ENCODE results near the gene NAPB. TPM values are rescaled to one million over a fixed set of nuclear protein-coding genes. Genes with fewer than 3 reads are reported as not detected.
"Not testable (repeated sequence)": the region's sequence is repeated elsewhere in the genome, so short reads cannot be mapped to it uniquely, and the experiment has no call there.

The NAPB gene
- total RNA-seq, 2 donors from 2014 or later, result 9.9 to 11.0 TPM

- intact Hi-C loops (cut with DNase I), result loop anchor here in 1 of 2 donors (10.0 kb wide), 1 partner anchor 276 kb away; the partner anchor contains the start of gene CST3
- DNase-seq (ENCODE audit: low spot score), result no peak
Observed at GRCh38 chr20:23358923-23359593, 62.2 kb downstream of the NAPB start.

- intact Hi-C loops (cut with DNase I), result loop anchor here in 1 of 2 donors (10.0 kb wide), 1 partner anchor 276 kb away; the partner anchor contains the start of gene CST3
Observed at GRCh38 chr20:23358563-23358906, 62.8 kb downstream of the NAPB start.

DNA sequence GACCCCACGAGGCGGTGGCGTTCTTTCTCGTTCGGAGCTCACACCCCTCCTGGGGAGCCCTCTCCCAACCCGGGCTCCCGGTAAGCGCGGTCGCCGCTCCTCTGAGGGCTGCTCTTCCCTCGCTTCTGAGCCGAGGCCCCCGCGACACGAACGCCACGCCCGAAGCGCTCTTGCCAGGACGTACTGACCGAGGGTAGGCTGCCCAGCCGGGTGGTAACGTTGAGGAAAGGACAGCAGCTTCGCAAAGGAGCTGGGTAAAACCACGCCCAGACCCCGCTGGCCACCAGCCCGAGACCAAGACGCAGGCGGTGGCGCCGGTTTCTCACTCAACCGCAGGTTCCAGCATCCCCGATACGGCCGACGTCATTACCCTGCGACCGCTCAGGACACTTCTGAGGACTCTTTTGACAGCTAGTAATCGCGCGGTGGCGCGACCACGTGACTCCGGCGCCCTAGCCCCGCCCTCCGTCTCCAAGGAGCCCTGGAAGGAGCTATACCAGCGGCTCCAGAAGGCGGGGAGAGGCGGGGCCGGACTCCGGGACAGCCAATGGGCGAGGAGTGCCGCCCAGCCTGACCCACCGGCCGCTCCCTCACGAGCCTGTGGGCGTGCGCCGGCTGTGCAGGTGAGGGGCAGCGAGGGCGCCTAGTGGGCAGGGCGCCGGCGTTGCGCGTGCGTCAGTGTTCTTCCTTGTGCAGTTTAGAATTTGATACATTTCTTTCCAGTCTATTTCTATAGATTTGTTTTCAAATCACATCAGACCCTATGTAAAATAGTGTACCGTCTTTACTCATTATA lies 63.3 kb downstream of the NAPB start:
- intact Hi-C loops (cut with DNase I), result loop anchor here in 1 of 2 donors (10.0 kb wide), 1 partner anchor 277 kb away; the partner anchor contains the start of gene CST3
- DNase-seq (ENCODE audit: low spot score), result peak; percentile 100

More at GRCh38 chr20:23358563-23358906, 62.8 kb downstream of the NAPB start:
- no peak for DNase-seq (ENCODE audit: low spot score)

DNA sequence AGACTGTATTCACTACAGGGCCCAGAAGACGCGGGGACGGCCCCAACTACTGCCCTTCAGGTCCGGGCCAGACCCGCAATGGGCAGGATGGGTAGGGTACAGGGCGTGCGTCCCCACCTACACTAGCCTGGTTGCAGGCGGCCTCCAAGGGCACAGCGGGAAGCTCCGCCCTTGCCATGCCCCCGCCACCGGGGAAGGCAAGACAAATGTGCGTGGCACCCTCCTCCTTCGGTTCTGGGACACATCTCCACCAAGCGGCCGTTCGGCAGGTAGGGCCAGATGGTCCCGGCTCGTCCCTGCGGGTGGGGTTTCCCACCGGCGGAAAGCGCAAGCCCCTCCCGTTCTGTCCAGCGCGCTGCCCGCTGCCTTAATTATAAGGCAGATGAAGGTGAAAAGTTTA lies 65.1 kb downstream of the NAPB start:
- DNase-seq (ENCODE audit: low spot score), result no peak
- intact Hi-C loops (cut with DNase I), result loop anchor here in 1 of 2 donors (10.0 kb wide), 1 partner anchor 279 kb away; the partner anchor contains the start of gene CST3

DNA sequence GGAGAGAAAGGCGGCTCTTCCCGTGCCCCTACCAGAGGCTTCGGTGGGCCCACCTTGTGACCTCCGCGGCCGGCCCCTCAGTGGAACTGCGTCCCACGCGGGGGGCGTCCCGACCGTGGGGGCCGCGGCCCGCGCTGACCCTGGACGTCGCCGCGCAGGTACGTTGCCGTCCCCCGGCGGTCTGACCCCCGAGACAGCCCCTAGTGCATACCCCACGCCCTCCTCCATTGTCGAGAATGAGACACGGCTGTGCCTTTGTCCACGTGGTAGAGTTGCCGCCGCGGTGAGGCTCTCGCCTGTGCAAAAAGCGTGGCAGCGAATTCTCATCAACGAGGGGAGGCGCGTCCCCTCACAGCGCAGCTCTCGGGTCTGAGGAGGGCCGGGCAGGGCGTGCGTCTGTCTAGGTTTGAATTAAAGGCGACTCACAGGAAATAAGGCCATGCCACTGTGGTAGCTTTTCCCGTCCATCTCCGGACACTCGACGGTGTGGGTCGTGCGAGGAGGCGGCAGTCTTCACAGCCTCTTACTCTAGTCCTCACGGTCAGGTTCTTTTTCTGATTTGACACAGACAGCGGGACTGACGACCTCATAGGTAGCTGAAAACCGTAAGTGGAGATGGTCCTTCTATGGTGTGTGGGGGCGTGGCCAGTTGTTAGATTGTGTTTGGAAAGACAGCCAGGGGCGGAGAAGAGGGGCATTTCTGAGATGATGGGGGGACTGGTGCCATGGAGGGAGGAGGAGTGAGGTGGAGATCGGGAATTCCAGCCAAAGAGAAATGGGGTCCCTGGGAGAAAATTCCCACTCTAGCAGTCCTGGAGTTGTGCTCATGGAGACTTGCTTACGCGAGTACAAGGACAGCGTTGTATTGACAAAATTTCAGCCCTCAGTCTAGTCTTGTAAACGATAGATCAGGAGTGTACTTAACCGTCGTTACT lies 70.1 kb downstream of the NAPB start:
- peak; percentile 88 for DNase-seq (ENCODE audit: low spot score)
- intact Hi-C loops (cut with DNase I), result loop anchor here in 1 of 2 donors (10.0 kb wide), 1 partner anchor 284 kb away; the partner anchor contains the start of gene CST3

- DNase-seq (ENCODE audit: low spot score), result peak; percentile 99
- intact Hi-C loops (cut with DNase I), result loop anchor here in 1 of 2 donors (10.0 kb wide), 1 partner anchor 284 kb away; the partner anchor contains the start of gene CST3
Observed at GRCh38 chr20:23350196-23350903, 70.9 kb downstream of the NAPB start, which contains the start of gene NXT1. TSS of gene NXT1 (plus strand) at chr20:23350791. CDS start at chr20:23354042, 3,251 bp downstream.

GRCh38 chr20:23349338-23350195 lies 71.7 kb downstream of the NAPB start:
- DNase-seq (ENCODE audit: low spot score), result no peak

DNA sequence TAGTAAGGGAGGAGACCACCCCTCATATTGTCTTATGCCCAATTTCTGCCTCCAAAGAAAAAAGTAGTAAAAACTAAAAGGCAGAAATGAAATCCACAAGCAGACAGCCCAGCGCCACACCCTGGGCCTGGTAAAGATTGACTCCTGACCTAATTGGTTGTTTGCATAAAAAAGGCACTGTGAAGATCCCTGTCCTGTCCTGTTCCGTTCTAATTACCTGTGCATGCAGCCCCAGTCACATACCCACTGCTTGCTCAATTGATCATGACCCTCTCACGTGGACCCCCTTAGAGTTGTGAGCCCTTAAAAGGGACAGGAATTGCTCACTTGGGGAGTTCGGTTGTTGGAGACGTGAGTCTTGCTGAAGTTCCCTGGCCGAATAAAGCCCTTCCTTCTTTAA lies 72.8 kb downstream of the NAPB start:
- not testable (repeated sequence) for DNase-seq (ENCODE audit: low spot score)
- intact Hi-C loops (cut with DNase I), result loop anchor here (5.0 to 10.0 kb wide), 2 partner anchors 294 to 1574 kb away; no protein-coding TSS in a partner anchor

More at GRCh38 chr20:23349338-23350195, 71.7 kb downstream of the NAPB start:
- intact Hi-C loops (cut with DNase I), result loop anchor here (5.0 to 10.0 kb wide), 3 partner anchors 285 to 1573 kb away; partner anchors contain the start of gene CST3 (in 1 of the 2)

- intact Hi-C loops (cut with DNase I), result loop anchor here (5.0 to 10.0 kb wide), 2 partner anchors 293 to 1575 kb away; no protein-coding TSS in a partner anchor
- DNase-seq (ENCODE audit: low spot score), result no peak
Observed at GRCh38 chr20:23347791-23348190, 73.5 kb downstream of the NAPB start.

DNA sequence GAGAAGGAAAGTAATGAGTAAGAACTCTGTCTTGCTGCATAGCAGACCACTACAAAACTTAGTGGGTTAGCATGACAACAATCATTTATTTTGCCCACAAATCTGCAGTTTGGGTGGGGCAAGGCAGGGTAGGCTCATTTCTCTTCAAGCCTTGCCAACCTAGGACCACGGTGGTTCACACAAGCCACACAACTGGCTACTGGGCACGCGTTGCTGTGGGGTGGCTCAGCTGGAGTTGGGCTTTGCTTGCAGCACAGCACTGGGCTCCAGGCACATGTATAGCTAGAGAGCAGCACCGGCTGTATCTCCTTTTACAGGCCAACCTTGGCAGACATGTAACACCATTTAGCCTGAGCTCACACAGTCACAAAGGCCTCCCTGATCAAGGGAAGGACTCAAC lies 75.3 kb downstream of the NAPB start:
- intact Hi-C loops (cut with DNase I), result loop anchor here (5.0 to 10.0 kb wide), 2 partner anchors 291 to 1576 kb away; no protein-coding TSS in a partner anchor

GRCh38 chr20:23344336-23344735 lies 77.0 kb downstream of the NAPB start:
- intact Hi-C loops (cut with DNase I), result loop anchor here (5.0 to 10.0 kb wide), 2 partner anchors 290 to 652 kb away; no protein-coding TSS in a partner anchor
- DNase-seq (ENCODE audit: low spot score), result no peak

More for the DNA sequence above, 75.3 kb downstream of the NAPB start:
- DNase-seq (ENCODE audit: low spot score), result no peak

GRCh38 chr20:23343590-23343989 lies 77.7 kb downstream of the NAPB start:
- intact Hi-C loops (cut with DNase I), result loop anchor here (5.0 to 10.0 kb wide), 2 partner anchors 289 to 651 kb away; no protein-coding TSS in a partner anchor
- no peak for DNase-seq (ENCODE audit: low spot score)

DNA sequence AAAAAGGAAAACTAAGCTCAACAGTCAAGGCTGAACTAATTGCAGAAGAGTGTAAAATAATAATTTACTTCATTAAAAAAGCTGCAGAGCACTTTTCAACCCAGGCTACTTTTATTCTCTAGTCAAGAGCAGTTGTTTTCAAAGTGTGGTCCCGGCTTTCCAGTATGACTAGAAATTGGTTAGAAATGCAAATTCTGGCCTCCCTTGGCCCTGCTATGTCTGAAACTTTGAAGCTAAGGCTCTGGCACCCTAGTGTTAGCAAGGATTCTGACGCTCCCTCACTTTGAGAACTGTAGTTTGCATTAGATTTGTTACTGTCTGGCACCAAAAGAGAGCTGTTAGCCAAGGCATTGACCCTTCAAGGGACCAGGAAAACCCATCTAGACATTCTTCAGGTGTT lies 80.2 kb downstream of the NAPB start:
- intact Hi-C loops (cut with DNase I), result loop anchor here (5.0 to 10.0 kb wide), 2 partner anchors 286 to 649 kb away; no protein-coding TSS in a partner anchor
- DNase-seq (ENCODE audit: low spot score), result no peak

GRCh38 chr20:23340524-23340923 lies 80.8 kb downstream of the NAPB start:
- intact Hi-C loops (cut with DNase I), result loop anchor here (5.0 to 10.0 kb wide), 2 partner anchors 286 to 648 kb away; no protein-coding TSS in a partner anchor
- no peak for DNase-seq (ENCODE audit: low spot score)

- intact Hi-C loops (cut with DNase I), result loop anchor here (5.0 to 10.0 kb wide), 2 partner anchors 285 to 648 kb away; no protein-coding TSS in a partner anchor
- no peak for DNase-seq (ENCODE audit: low spot score)
Observed at GRCh38 chr20:23339986-23340385, 81.3 kb downstream of the NAPB start.

DNA sequence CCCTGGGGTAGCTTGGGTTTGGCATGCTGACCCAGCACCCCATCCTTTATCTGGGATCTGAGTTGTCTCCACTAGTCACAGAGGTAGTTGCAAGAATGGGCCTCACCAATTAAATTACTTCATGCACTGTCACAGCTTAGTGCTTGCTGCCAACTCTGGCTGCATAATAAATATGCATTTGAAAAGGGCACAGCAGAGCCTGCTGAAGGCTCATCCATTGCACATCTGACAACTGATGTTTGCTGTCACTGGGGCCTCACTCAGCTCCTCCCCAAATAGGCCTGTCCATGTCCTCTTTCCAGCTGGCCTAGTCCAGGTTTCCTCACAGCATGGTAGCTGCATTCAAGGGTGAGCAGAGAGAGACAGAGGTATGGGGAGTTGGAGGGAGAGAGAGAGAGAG lies 84.0 kb downstream of the NAPB start:
- intact Hi-C loops (cut with DNase I), result no loop called here
- no peak for DNase-seq (ENCODE audit: low spot score)

DNA sequence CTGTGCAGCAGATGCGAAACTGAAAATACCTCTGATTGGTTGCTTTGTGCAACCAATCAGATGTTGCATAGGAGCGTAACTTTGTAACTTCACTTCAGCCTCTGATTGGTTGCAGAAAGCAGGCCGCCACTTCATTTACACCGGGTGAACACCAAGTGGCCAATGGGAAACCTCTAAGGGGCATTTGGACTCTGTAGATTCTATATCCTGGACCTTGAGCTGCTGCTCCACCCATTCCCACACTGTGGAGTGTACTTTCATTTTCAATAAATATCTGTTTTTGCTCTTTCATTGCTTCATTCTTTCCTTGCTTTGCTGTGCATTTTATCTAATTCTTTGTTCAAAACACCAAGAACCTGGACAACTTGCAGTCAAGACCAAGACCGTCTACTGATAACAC lies 84.8 kb downstream of the NAPB start:
- DNase-seq (ENCODE audit: low spot score), result no peak
- intact Hi-C loops (cut with DNase I), result no loop called here
